Stomach smooth muscle (tissue), 2 donors: Measurements from ENCODE around the gene CCDC78.
A peak's percentile ranks its signal among the peaks of the same experiment; 100 is the strongest.
"Not testable (repeated sequence)": the region's sequence is repeated elsewhere in the genome, so short reads cannot be mapped to it uniquely, and the experiment has no call there.

ENCODE experiments used
- H3K27ac ChIP-seq: one replicate; pipeline ENCODE4 v1.7.0; 2013; ENCODE audit warnings: mild to moderate bottlenecking, low read length, inconsistent platforms
- H3K27me3 ChIP-seq, 2 donors: one replicate each; pipeline ENCODE4 v1.7.0; 2013; ENCODE audit warnings: low read length in 2 of 2; ENCODE audit not compliant: insufficient read depth in 2 of 2, control insufficient read depth in 1 of 2
- H3K36me3 ChIP-seq, 2 donors: one replicate each; pipeline ENCODE4 v1.7.0; 2013; ENCODE audit warnings: low read length in 2 of 2; ENCODE audit not compliant: control insufficient read depth in 2 of 2, insufficient read depth in 2 of 2
- H3K4me1 ChIP-seq: one replicate; pipeline ENCODE4 v1.7.0; 2013; ENCODE audit warnings: low read length; ENCODE audit not compliant: control insufficient read depth, insufficient read depth
- H3K4me3 ChIP-seq, 2 donors: one replicate each; pipeline ENCODE4 v1.7.0; 2013; ENCODE audit warnings: low read length in 2 of 2
- H3K9ac ChIP-seq, 2 donors: one replicate each; pipeline ENCODE4 v1.7.0; 2013; ENCODE audit warnings: low read length in 2 of 2, mild to moderate bottlenecking in 1 of 2
- H3K9me3 ChIP-seq, 2 donors: one replicate each; pipeline ENCODE4 v1.7.0; 2013; ENCODE audit warnings: low read length in 2 of 2; ENCODE audit not compliant: control insufficient read depth in 2 of 2
- donor health status: healthy.
- donor health status: Pancreatic carcinoma.

Gene CCDC78

DNA sequence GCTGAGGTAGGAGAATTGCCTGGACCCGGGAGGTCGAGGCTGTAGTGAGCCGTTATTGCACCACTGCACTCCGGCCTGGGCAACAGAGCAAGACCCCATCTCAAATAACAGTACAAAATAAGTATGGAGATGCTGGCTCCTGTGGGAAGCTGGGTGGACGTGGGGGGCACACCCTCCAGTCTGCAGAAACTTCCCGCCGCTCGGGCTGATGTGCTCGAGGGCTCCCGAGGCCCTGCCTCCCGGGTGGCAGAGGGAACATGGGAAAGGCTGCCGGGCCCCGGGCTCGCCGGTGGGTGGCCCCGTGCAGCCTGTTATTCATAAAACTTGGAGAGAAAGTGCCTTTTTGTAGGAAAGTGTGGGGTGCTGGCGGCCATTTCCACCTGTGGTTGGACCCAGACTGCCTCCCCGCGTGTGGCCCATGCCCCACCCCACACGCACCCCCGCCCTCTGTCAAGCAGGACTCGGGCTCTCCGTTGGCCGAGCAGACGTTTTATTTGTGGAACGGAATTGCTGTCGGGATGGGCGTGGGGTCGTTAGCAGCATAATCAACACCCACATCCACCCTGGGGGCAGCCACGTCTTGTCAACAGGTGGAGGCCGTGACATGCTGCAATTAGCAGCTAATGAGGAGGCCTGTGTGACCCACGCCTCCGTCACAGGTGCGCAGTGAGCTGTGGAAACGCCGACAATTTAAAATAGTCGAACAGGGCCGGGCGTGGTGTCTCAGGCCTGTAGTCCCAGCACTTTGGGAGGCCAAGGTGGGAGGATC, 21.9 kb upstream of the CCDC78 start:
- H3K27ac ChIP-seq = no peak overlapping the region
- no peaks in the 10 kb centered on the region for H3K9me3 ChIP-seq
- H3K9ac ChIP-seq = no peak overlapping the region
- H3K4me1 ChIP-seq = peaks cover 4% of the 10 kb centered on the region
- no peaks in the 10 kb centered on the region for H3K36me3 ChIP-seq
- no peak overlapping the region for H3K4me3 ChIP-seq
- no peaks in the 10 kb centered on the region for H3K27me3 ChIP-seq

DNA sequence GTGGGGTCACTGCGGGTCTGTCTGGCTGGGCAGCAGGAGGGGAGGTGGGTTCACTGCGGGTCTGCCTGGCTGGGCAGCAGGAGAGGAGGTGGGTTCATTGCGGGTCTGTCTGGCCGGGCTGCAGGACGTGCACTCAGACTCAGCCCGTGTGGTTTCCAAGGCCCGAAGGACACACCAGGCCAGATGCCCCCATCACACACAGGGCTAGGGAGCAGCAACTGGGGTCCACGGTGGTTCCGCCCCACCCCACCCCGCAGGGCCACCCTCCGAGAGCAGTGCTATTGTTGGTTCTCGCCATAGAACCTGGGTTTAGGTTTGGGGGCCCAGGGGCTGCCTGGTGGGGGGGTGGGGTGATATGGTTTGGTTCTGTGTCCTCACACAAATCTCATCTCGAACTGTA, 20.4 kb upstream of the CCDC78 start:
- H3K27me3 ChIP-seq = no peaks in the 10 kb centered on the region
- no peaks in the 10 kb centered on the region for H3K9me3 ChIP-seq
- H3K9ac ChIP-seq = no peak overlapping the region
- H3K4me3 ChIP-seq = no peak overlapping the region
- no peaks in the 10 kb centered on the region for H3K4me1 ChIP-seq
- no peaks in the 10 kb centered on the region for H3K36me3 ChIP-seq
- H3K27ac ChIP-seq = no peak overlapping the region

DNA sequence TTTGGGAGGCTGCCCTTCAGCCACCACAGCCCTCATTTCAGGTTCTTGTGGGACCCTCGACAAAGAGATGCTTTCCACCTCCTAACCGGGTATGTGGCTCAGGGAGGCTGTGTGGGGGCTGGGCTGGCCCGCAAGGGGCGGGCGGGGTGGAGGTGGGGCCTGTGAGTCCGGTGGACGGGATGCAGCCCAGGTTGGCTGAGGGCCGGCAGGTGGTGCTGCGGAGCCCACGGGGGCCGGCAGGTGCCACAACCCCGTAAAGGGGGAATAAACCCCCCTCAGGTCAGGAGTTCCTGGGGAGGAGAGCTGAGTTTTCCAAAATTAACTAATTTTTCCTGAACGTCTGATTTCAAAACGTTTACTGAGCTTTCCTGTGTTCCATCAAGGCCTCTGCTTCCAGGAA, 19.5 kb upstream of the CCDC78 start:
- Histone ChIP-seq H3K27me3 (no peaks in the 10 kb centered on the region), H3K4me3 (no peak overlapping the region), H3K9me3 (no peaks in the 10 kb centered on the region), H3K27ac (no peak overlapping the region), H3K36me3 (no peaks in the 10 kb centered on the region), H3K9ac (no peak overlapping the region), H3K4me1 (peaks cover 4% of the 10 kb centered on the region)

DNA sequence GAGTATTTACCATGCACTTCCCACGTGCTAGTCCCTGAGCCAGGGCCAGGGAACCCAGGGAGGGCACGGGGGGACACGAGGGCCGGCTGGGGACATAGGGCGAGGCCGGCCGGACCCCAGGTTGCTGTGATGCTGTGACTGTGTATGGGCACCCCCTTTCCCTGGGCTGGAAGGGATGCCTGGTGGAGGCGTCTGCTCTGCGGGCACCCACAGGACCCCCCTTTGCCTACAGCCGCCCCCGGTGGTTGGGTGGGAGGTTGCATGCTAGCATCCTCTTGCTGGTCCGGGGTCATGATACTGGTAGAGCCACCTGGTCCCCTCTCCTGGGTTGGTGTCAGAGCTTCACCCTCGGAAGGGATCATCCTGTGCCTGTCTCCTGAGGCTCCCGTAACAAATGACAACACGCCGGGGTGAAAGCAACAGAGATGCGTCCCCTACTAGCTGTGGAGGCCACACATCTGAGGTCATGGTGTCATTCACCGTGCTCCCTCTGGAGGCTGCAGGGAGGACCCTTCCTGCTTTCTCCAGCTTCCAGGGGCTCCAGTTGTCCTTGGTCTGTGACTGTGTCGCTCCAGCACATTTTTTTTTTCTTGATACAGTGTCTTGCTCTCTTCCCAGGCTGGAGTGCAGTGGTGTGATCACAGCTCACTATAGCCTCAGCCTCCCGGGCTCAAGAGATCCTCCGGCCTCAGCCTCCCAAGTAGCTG, 17.7 kb upstream of the CCDC78 start:
- Histone ChIP-seq H3K9ac (no peak overlapping the region), H3K27me3 (no peaks in the 10 kb centered on the region), H3K36me3 (no peaks in the 10 kb centered on the region), H3K9me3 (no peaks in the 10 kb centered on the region), H3K4me3 (no peak overlapping the region), H3K27ac (no peak overlapping the region), H3K4me1 (peaks cover 15% of the 10 kb centered on the region)

DNA sequence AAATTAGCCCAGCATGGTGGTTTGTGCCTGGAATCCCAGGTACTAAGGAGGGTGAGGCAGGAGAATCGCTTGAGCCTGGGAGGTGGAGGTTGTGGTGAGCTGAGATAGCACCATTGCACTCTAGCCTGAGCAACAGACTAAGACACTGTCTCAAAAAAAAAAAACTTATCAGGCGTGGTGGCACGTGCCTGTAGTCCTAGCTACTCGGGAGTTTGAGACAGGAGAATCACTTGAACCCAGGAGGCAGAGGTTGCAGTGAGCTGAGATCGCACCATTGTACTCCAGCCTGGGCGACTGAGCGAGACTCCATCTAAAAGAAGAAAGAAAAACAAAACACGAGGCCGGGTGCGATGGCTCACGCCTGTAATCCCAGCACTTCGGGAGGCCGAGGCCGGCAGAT, 16.7 kb upstream of the CCDC78 start:
- H3K4me1 ChIP-seq = peaks cover 15% of the 10 kb centered on the region

DNA sequence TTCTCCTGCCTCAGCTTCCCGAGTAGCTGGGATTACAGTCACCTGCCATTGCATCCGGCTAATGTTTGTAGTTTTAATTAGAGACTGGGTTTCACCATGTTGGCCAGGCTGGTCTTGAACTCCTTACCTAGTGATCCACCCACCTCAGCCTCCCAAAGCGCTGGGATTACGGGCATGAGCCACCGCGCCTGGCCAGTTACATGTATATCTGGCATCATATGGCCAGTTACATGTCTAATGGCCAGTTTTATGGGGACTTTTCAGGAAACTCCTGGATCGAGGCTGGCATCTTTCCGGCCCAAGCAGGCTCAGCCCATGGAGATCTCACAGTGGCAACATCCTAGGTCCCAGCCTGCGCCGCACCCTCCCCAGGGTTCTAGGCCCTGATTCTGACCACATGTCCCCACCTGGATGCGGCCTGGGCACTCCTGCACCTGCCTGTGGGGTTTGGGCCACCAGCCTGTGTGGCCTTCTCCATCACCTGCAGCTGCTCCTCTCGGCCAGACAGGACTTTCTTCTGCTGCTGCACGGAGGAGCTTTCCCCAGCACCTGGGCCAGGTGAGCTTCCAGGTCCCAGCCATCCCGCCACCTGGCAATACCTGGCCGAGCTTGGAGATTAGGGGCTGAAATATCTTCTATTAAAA, 15.9 kb upstream of the CCDC78 start:
- Histone ChIP-seq H3K4me3 (no peak overlapping the region), H3K27ac (no peak overlapping the region), H3K9me3 (no peaks in the 10 kb centered on the region), H3K27me3 (no peaks in the 10 kb centered on the region), H3K4me1 (peaks cover 15% of the 10 kb centered on the region), H3K9ac (no peak overlapping the region), H3K36me3 (peaks cover 5 to 8% of the 10 kb centered on the region in 2 donors)

More for the DNA sequence above, 16.7 kb upstream of the CCDC78 start:
- not testable (repeated sequence) for H3K9ac ChIP-seq, H3K27me3 ChIP-seq, H3K27ac ChIP-seq, H3K4me3 ChIP-seq, H3K36me3 ChIP-seq, H3K9me3 ChIP-seq

DNA sequence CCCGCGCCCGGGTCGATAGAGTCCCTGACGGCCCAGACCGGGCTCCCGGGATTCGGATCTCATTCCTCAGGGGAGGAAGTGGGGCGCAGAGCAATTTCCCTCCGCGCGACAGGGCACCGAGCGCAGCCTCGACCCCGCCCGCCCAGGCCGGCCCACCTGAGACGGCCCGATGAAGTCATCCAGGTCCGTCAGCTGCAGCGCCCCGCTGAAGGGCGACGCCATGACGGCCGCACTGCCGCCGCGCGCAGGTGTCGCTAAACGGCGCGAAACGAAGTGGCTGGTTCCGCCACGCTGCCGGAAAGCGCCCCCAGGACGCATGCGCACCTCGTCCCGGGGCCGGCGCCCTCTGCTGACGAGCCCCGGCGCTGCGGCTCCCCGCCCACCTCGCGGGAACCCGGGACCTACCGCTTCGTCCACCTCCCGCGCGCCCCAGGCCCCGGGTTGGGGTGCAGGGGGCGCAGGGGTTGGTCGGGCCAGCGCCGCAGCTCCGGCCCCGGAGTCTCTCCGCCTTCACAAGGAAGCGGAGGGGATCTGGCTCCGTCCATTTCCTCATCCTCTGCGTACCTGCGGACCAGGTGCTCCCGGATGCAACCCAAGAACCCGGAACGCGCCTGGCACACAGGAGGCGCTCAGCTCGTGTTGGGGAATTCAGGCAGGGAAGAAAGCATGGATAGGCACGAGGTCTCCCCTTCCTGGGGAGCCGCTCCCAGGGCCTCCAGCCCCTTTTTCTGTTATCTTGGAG, 14.7 kb upstream of the CCDC78 start, which contains the start of gene CIAO3:
Gene CIAO3 (minus strand): TSS at position 234 of the 742 bp plus-strand sequence. CDS start 12 bp downstream, at position 222.
- Histone ChIP-seq H3K9ac (peak within 1 kb of the TSS; percentile 69 to 89), H3K27me3 (no peaks in the 10 kb centered on the region), H3K9me3 (no peaks in the 10 kb centered on the region), H3K4me3 (peak within 1 kb of the TSS; percentile 60 to 84), H3K4me1 (peaks cover 15% of the 10 kb centered on the region), H3K27ac (no peak within 1 kb of the TSS), H3K36me3 (peaks cover 11 to 17% of the 10 kb centered on the region in 2 donors)

DNA sequence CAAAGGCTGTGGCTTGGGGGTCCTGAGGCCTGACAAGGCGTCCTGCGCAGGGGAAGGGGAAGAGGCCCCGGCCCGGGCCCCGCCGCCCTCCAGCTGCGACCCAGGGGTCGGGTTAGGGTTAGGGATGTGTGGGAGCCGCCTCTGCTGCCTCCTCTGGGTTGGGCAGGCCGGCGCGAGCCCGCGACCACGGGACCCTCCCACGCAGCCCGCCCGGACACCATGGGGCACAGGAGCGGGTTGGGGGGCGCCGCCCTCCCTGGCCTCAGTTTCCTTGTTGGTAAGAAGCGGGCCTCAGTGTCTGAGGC, 14.2 kb upstream of the CCDC78 start:
- Histone ChIP-seq H3K27me3 (no peaks in the 10 kb centered on the region), H3K4me3 (peak overlapping the region; percentile 60 to 84), H3K36me3 (peaks cover 14 to 22% of the 10 kb centered on the region in 2 donors), H3K9ac (peak overlapping the region; percentile 69 to 89), H3K4me1 (peaks cover 15% of the 10 kb centered on the region), H3K27ac (no peak overlapping the region), H3K9me3 (no peaks in the 10 kb centered on the region)

DNA sequence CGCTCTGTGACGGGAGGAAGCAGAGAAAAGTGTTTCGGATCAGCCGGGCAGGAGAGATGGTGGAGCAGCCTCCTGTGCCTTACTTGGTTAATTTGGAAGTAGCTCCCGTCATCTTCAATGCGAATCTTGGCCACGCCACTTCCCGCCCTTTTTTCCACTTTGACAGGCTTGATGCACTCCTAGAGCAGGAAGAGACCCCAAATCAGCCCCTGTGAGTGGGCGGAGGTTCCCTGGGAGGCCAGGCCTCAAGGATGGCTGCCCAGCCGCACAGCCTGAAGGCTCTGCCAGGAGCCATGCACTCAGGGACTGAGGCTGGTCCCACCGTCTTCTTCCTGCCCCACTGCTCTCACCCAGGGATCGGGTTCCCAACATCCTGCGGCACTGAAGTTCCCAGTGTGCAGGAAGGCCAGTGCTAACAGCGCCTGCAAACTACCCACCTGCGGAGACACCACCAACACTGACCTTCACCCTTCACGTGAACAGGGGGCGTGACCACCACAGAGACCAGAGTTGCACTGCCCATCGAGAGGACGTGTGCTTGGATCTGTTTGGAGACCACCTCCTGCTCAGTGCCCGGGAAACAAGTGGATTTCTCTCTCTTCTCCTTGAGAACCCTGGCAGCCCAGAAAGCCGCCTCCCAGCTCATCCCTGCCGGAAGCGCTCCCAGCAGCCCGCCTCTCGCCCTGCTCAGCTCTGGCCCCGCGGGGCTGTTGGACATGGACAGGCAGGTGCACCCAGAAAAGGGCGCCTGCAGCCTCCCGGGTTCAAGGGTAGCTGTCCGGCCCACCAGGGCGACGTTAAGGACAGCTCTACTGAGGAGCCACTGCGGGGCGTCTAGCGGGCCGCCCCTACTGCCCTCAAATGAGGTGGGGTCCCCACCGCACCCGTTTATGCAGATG, 13.6 kb upstream of the CCDC78 start:
- H3K27me3 ChIP-seq = no peaks in the 10 kb centered on the region
- H3K36me3 ChIP-seq = peaks cover 14 to 23% of the 10 kb centered on the region in 2 donors
- H3K4me1 ChIP-seq = peaks cover 15% of the 10 kb centered on the region
- peak overlapping the region; percentile 60 to 84 for H3K4me3 ChIP-seq
- H3K27ac ChIP-seq = no peak overlapping the region
- peak overlapping the region; percentile 69 to 89 for H3K9ac ChIP-seq
- H3K9me3 ChIP-seq = no peaks in the 10 kb centered on the region
